ENCODE results near the gene MLNR. TPM values are rescaled to one million over a fixed set of nuclear protein-coding genes. Genes with fewer than 3 reads are reported as not detected.

MLNR gene
- total RNA-seq, 1 experiment from 2014 or later: not detected

- no peak for TF ChIP-seq CTCF (conservative IDR thresholded peaks at IDR 0.05)
- no peak for TF ChIP-seq EZH2 (IDR thresholded peaks at IDR 0.05; ENCODE audit: low read depth)
- Histone ChIP-seq H2AFZ (no peak overlapping the region), H3K9me3 (ENCODE audit: insufficient read depth, low read depth) (no peaks in the 10 kb centered on the region), H3K4me1 (replicated peaks; ENCODE audit: insufficient read depth) (no peaks in the 10 kb centered on the region), H3K4me3 (no peak overlapping the region), H3F3A (ENCODE audit: insufficient read depth, low read depth) (no peaks in the 10 kb centered on the region), H3K27me3 (ENCODE audit: insufficient read depth, low read depth) (no peaks in the 10 kb centered on the region), H3K79me2 (ENCODE audit: low read depth) (no peaks in the 10 kb centered on the region), H3K27ac (no peak overlapping the region), H4K20me1 (ENCODE audit: insufficient read depth) (no peaks in the 10 kb centered on the region), H3K9me2 (ENCODE audit: insufficient read depth) (no peaks in the 10 kb centered on the region), H3K4me2 (no peak overlapping the region), H3K36me3 (ENCODE audit: low read depth) (no peaks in the 10 kb centered on the region)
- BruUV-seq (replicated peaks): no TSS peak
- ChIA-PET CTCF (interaction anchor here (0.8 kb wide), 1 partner anchor 721 kb away, joined by 7 read pairs; the partner anchor contains the start of gene SPRYD7), POLR2A (ENCODE audit: unreplicated experiment) (no interaction called here)
- intact Hi-C loops (cut with micrococcal nuclease; ENCODE audit: unreplicated experiment): no loop called here
- peak in 1 of 2 experiments; percentile 8 for DNase-seq
Observed at GRCh38 chr13:49214917-49215376, 5.2 kb upstream of the MLNR start.

DNA sequence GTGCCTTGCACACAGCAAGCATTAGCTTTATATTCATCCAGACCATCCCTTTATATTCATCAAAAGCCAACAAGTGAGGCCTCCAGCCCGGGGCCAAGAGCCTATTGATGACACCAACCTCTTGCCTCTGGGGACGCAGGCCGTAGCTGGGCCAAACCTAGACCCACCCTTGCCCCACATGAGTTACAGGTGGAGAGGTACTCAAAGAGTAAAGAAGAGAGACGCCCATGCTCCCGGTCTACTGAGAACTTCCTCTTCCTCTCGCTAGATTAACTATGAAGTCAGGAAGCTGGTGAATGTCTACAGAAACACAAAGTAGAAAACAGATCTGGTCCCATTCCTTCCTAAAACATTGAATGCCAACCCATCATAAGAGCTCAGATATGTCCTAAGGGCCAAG is 3.8 kb upstream of the MLNR start:
- CTCF ChIA-PET: interaction anchor here (0.6 kb wide), 1 partner anchor 122 kb away, joined by 4 read pairs; no protein-coding TSS in a partner anchor
- intact Hi-C loops (cut with micrococcal nuclease; ENCODE audit: unreplicated experiment): no loop called here
- Histone ChIP-seq H3K9me3 (ENCODE audit: insufficient read depth, low read depth) (no peaks in the 10 kb centered on the region), H3K4me2 (no peak overlapping the region), H3K4me3 (no peak overlapping the region), H4K20me1 (ENCODE audit: insufficient read depth) (no peaks in the 10 kb centered on the region), H2AFZ (no peak overlapping the region), H3K27me3 (ENCODE audit: insufficient read depth, low read depth) (0 out of 2 replicates have a peak, but pooled peaks cover 1% of the 10 kb centered on the region), H3K9me2 (ENCODE audit: insufficient read depth) (no peaks in the 10 kb centered on the region), H3K79me2 (ENCODE audit: low read depth) (no peaks in the 10 kb centered on the region), H3K27ac (no peak overlapping the region), H3K36me3 (ENCODE audit: low read depth) (no peaks in the 10 kb centered on the region), H3K4me1 (replicated peaks; ENCODE audit: insufficient read depth) (no peaks in the 10 kb centered on the region), H3F3A (ENCODE audit: insufficient read depth, low read depth) (no peaks in the 10 kb centered on the region)
- BruUV-seq (replicated peaks): no TSS peak
- DNase-seq: no peak
- TF ChIP-seq CTCF (conservative IDR thresholded peaks at IDR 0.05) (no peak), EZH2 (IDR thresholded peaks at IDR 0.05; ENCODE audit: low read depth) (no peak)
- POLR2A ChIA-PET (ENCODE audit: unreplicated experiment): interaction anchor here (0.6 kb wide), 1 partner anchor 28 kb away, joined by 3 read pairs; no protein-coding TSS in a partner anchor

DNA sequence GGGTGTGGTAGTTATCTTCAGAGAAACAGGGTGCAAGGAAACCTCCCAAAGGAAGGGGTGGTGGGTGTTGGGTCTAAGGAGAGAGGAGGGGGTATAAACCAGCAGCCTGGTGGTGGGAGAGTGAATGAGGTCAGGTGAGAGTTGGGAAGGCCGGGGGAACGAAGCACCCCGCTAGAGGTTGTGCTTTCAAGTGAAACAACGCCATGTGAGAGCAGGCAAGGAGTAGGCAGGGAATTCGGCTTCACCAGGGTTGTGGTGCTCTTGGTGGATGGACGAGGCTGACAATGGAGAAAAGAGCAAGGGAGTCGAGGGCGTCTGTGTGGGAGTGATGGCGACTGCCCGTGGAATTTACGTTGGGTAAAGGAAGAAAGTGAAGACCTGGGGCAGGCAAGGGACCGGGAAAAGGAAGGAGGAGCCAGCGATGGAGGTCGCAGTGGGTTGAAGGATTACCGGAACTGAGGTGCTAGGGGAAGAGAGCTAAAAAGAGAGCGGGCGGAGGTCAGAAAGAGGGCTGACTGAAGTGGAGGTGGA is 2.1 kb upstream of the MLNR start:
- H3K4me3 ChIP-seq: no peak overlapping the region
- no peaks in the 10 kb centered on the region for H4K20me1 ChIP-seq (ENCODE audit: insufficient read depth)
- H3K4me2 ChIP-seq: no peak overlapping the region
- ChIA-PET POLR2A (ENCODE audit: unreplicated experiment) (no interaction called here), CTCF (no interaction called here)
- H3K79me2 ChIP-seq (ENCODE audit: low read depth): no peaks in the 10 kb centered on the region
- H3K9me3 ChIP-seq (ENCODE audit: insufficient read depth, low read depth): no peaks in the 10 kb centered on the region
- no TSS peak for BruUV-seq (replicated peaks)
- no peaks in the 10 kb centered on the region for H3K4me1 ChIP-seq (replicated peaks; ENCODE audit: insufficient read depth)
- DNase-seq: no peak
- no peak overlapping the region for H3K27ac ChIP-seq
- H2AFZ ChIP-seq: no peak overlapping the region
- intact Hi-C loops (cut with micrococcal nuclease; ENCODE audit: unreplicated experiment): no loop called here
- H3K36me3 ChIP-seq (ENCODE audit: low read depth): no peaks in the 10 kb centered on the region
- H3K9me2 ChIP-seq (ENCODE audit: insufficient read depth): no peaks in the 10 kb centered on the region
- TF ChIP-seq EZH2 (IDR thresholded peaks at IDR 0.05; ENCODE audit: low read depth) (no peak), CTCF (conservative IDR thresholded peaks at IDR 0.05) (no peak)
- peaks cover 18% of the 10 kb centered on the region for H3K27me3 ChIP-seq (ENCODE audit: insufficient read depth, low read depth)
- H3F3A ChIP-seq (ENCODE audit: insufficient read depth, low read depth): no peaks in the 10 kb centered on the region

Data from PC-9 (cell line).